ENCODE results near the gene TRIM39. TPM values are rescaled to one million over a fixed set of nuclear protein-coding genes. Genes with fewer than 3 reads are reported as not detected.

TRIM39 gene
- total RNA-seq, 6 experiments from 2014 or later, result 8.7 to 12.2 (median 10.8) TPM

DNA sequence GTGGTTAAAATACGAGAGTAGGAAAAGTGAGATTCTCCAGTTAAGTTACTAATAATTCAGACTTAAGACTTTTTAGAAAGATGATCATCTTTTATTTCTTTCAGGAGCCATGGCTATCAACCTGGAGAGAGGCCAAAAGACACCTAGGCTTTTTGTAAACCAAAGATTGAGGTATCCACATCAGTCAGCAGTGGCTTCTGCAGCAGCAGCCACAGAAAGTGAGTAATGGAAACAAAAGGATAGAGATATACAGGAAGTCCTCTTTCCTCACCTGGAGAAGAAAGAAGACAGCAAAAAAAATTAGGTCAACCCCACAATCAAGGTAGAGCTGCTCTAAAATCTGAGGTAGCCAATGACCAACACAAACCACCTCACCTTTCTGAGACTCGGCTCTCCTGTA lies 22.7 kb upstream of the TRIM39 start:
- peaks cover under 1% of the 10 kb centered on the region; the same call in 1 of the 2 replicates for H3K27me3 Mint-ChIP-seq (ENCODE audit: insufficient read depth)
- H3K9me3 Mint-ChIP-seq, result no peaks in the 10 kb centered on the region; the same call in 1 of the 2 replicates
- no peak for DNase-seq
- no peaks in the 10 kb centered on the region for H3K4me1 Mint-ChIP-seq (ENCODE audit: low read depth)
- peaks cover 60% of the 10 kb centered on the region for H3K36me3 Mint-ChIP-seq (ENCODE audit: low read depth)
- no peak overlapping the region for H3K4me3 Mint-ChIP-seq
- TF ChIP-seq, protein P1, sequence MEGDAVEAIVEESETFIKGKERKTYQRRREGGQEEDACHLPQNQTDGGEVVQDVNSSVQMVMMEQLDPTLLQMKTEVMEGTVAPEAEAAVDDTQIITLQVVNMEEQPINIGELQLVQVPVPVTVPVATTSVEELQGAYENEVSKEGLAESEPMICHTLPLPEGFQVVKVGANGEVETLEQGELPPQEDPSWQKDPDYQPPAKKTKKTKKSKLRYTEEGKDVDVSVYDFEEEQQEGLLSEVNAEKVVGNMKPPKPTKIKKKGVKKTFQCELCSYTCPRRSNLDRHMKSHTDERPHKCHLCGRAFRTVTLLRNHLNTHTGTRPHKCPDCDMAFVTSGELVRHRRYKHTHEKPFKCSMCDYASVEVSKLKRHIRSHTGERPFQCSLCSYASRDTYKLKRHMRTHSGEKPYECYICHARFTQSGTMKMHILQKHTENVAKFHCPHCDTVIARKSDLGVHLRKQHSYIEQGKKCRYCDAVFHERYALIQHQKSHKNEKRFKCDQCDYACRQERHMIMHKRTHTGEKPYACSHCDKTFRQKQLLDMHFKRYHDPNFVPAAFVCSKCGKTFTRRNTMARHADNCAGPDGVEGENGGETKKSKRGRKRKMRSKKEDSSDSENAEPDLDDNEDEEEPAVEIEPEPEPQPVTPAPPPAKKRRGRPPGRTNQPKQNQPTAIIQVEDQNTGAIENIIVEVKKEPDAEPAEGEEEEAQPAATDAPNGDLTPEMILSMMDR (IDR thresholded peaks at IDR 0.05), result no peak
- no peak overlapping the region for H3K27ac Mint-ChIP-seq

DNA sequence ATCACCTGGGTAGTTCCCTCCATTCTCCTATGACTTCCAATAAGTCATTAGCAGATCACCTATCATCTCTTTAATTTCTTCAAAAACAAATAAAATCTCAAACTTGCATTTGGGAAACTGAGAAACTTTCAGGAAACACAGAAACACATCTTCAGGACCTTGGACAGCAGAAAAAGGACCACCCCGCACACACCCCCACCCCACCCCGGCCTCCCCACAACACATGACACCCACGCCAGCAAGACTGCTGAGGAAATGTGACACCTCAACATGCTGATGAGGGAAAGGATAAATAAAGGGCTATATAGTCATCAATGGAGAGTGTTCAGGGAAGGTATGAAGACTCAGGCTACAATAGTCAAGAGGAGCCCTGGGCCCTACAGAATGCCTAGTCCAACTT lies 15.6 kb upstream of the TRIM39 start:
- H3K27ac Mint-ChIP-seq, result no peak overlapping the region
- H3K4me1 Mint-ChIP-seq (ENCODE audit: low read depth), result no peaks in the 10 kb centered on the region
- peaks cover 34% of the 10 kb centered on the region for H3K36me3 Mint-ChIP-seq (ENCODE audit: low read depth)
- H3K9me3 Mint-ChIP-seq, result no peaks in the 10 kb centered on the region
- no peak overlapping the region for H3K4me3 Mint-ChIP-seq
- H3K27me3 Mint-ChIP-seq (ENCODE audit: insufficient read depth), result peaks cover 1% of the 10 kb centered on the region
- TF ChIP-seq, protein P1 (IDR thresholded peaks at IDR 0.05), result no peak
- no peak for DNase-seq

DNA sequence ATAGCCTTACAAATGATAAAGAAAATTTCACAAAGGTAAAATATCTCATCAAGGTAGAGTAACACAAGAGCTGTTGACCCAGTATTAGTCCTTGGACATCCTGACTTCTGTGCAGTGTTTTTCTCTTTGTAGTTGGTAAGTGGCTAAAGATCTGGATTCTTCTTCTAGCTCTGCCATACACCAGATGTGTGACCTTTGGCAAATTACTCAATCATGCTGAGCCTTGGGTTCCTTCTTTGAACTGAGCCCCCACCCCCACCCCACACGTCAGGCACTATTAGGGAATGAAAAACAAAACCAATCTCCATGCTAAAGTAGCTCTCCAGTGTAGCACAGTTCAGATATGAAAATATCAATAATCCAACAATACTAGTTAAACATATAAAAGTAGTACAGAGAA lies 15.1 kb upstream of the TRIM39 start:
- TF ChIP-seq, protein P1 (IDR thresholded peaks at IDR 0.05), result no peak
- H3K9me3 Mint-ChIP-seq, result no peaks in the 10 kb centered on the region
- no peak for DNase-seq
- no peak overlapping the region for H3K4me3 Mint-ChIP-seq
- no peak overlapping the region for H3K27ac Mint-ChIP-seq
- peaks cover 34% of the 10 kb centered on the region for H3K36me3 Mint-ChIP-seq (ENCODE audit: low read depth)
- peaks cover 1% of the 10 kb centered on the region for H3K27me3 Mint-ChIP-seq (ENCODE audit: insufficient read depth)
- H3K4me1 Mint-ChIP-seq (ENCODE audit: low read depth), result no peaks in the 10 kb centered on the region

DNA sequence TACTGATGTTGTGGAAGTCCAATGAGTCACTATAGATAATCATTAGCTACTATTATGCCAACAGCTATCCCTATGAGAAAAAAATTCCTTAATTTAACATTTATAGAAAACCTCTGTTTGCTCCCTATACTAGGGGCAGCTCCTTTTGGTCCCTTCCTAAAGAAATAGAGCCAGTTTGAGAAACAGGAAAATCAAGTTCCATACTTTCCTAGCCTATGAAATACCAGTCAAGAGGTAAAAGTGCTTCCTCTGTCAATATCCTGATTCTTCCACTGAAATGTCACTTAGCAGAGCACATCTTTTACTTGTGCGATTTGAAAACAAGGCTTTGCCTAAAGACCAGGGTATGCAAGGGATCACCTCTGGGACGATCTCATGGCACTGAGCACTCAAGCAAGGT lies 14.5 kb upstream of the TRIM39 start:
- Mint-ChIP-seq H3K27ac (no peak overlapping the region), H3K4me1 (ENCODE audit: low read depth) (peaks cover under 1% of the 10 kb centered on the region; the same call in 1 of the 2 replicates), H3K27me3 (ENCODE audit: insufficient read depth) (peaks cover 1% of the 10 kb centered on the region), H3K9me3 (no peaks in the 10 kb centered on the region), H3K36me3 (ENCODE audit: low read depth) (peaks cover 35% of the 10 kb centered on the region), H3K4me3 (no peak overlapping the region)
- TF ChIP-seq, protein P1 (IDR thresholded peaks at IDR 0.05), result no peak
- DNase-seq, result no peak

DNA sequence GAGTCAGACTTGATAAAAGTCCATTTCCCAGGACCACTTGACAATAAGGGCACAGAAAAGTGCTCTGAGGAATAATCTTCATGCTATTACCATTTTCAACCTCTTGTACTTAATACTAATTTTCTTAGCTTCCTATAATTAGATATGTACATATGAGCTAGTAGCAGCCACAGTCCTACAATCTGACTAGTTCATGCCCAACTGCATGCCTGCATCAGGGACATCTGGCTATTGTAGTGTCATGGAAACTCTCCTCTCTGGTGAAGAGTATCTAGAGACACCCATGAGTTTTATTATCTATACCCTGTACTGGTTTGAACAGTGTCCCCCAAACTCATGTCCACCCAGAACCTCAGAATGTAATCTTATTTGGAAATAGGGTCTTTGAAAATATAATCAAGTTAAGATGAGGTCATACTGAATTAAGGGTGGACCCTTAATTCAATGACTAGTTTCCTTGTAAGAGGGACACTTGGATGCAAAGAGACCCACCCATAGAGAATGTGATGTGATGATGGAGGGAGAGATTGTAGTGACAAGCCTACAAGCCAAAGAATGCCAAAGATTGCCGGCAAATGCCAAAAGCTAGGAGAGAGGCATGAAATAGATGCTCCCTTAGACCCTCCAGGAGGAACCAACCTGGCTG lies 13.9 kb upstream of the TRIM39 start:
- no peak for DNase-seq
- no peak overlapping the region for H3K27ac Mint-ChIP-seq
- H3K4me1 Mint-ChIP-seq (ENCODE audit: low read depth), result peaks cover 4% of the 10 kb centered on the region; the same call in 1 of the 2 replicates
- TF ChIP-seq, protein P1 (IDR thresholded peaks at IDR 0.05), result no peak
- H3K27me3 Mint-ChIP-seq (ENCODE audit: insufficient read depth), result peaks cover 1% of the 10 kb centered on the region
- no peak overlapping the region for H3K4me3 Mint-ChIP-seq
- no peaks in the 10 kb centered on the region for H3K9me3 Mint-ChIP-seq
- H3K36me3 Mint-ChIP-seq (ENCODE audit: low read depth), result peaks cover 37% of the 10 kb centered on the region
